Activated naive CD8-positive, alpha-beta T cell treated with anti-CD3 and anti-CD28 coated beads for 36 hours (primary cell): ENCODE data around the gene TBC1D1. TPM values are rescaled to one million over a fixed set of nuclear protein-coding genes. Genes with fewer than 3 reads are reported as not detected.

ENCODE experiments used
- DNase-seq: peaks from one replicate; pipeline ENCODE4 v3.0.0; 2021
- H3K27ac Mint-ChIP-seq: one replicate; pipeline ENCODE4 v1.8.0; 2022; ENCODE audit warnings: mild to moderate bottlenecking, moderate library complexity, mixed read lengths
- H3K27me3 Mint-ChIP-seq: one replicate; pipeline ENCODE4 v1.8.0; 2022; ENCODE audit warnings: mild to moderate bottlenecking, mixed read lengths
- H3K36me3 Mint-ChIP-seq: one replicate; pipeline ENCODE4 v1.8.0; 2021; ENCODE audit warnings: mild to moderate bottlenecking, mixed read lengths
- H3K4me1 Mint-ChIP-seq: one replicate; pipeline ENCODE4 v1.8.0; 2021; ENCODE audit warnings: mixed read lengths
- H3K4me3 Mint-ChIP-seq: one replicate; pipeline ENCODE4 v1.8.0; 2022; ENCODE audit warnings: mild to moderate bottlenecking, moderate library complexity, mixed read lengths
- H3K9me3 Mint-ChIP-seq: one replicate; pipeline ENCODE4 v1.8.0; 2022; ENCODE audit warnings: mixed read lengths
- total RNA-seq, 2 experiments: library from RNA; stranded (reverse); gene quantifications; one replicate each; pipeline ENCODE4 v1.2.3, GENCODE V29; 2021

TBC1D1 gene
- total RNA-seq, 2 experiments from 2014 or later, result 79.6 to 80.3 TPM

DNA sequence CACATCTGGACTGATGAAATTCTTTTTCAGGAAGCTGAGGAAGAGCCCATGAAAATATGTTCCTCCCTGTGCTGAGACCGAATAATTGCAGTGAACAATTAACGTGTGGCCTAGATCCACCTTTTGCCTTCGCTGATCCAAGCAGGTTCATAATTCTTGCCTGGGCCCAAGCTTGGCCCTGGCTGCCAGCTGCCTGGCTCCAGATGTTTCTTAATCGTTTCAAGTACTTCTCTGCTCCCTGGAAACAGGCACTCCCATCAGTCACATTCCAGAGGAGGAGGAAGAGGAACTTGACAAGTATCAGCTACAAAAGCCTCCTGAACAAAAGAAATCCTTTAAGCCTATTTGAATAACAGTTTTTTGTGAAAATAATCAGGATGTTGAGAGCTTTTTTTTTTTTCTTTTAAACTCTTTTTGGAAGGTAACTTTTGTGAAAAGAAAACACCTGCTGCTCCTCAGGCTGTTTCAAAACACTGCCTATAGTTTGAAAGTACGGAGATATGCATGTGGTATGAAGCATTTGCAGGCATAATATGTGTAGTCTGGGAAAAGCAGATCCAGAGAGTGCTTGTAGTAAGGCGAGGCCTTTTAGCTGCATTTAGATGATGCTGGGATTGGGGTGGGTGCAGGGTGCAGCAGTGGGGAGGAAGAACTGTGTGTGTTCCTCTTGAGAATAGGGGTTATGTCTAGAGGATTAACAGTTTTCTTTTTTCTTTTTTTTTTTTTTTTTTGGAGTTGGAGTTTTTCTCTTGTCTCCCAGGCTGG lies 223.7 kb downstream of the TBC1D1 start:
- no peak for DNase-seq
- H3K9me3 Mint-ChIP-seq, result no peaks in the 10 kb centered on the region
- H3K4me3 Mint-ChIP-seq, result no peak overlapping the region
- no peak overlapping the region for H3K27ac Mint-ChIP-seq
- H3K36me3 Mint-ChIP-seq, result peaks cover 16% of the 10 kb centered on the region
- H3K4me1 Mint-ChIP-seq, result peaks cover 2% of the 10 kb centered on the region
- H3K27me3 Mint-ChIP-seq, result no peaks in the 10 kb centered on the region

DNA sequence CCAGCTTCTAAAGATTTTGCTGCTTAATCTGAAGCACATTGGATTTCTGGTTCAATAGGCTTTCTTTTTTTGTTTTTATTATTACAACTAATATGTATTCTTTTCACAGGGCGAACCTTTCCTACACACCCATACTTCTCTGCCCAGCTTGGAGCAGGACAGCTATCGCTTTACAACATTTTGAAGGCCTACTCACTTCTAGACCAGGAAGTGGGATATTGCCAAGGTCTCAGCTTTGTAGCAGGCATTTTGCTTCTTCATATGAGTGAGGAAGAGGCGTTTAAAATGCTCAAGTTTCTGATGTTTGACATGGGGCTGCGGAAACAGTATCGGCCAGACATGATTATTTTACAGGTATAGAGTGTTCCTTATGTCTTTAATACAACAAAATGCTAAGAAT lies 224.7 kb downstream of the TBC1D1 start:
- H3K27ac Mint-ChIP-seq, result no peak overlapping the region
- H3K9me3 Mint-ChIP-seq, result no peaks in the 10 kb centered on the region
- H3K4me3 Mint-ChIP-seq, result no peak overlapping the region
- DNase-seq, result no peak
- no peaks in the 10 kb centered on the region for H3K27me3 Mint-ChIP-seq
- H3K4me1 Mint-ChIP-seq, result peaks cover 2% of the 10 kb centered on the region
- peaks cover 13% of the 10 kb centered on the region for H3K36me3 Mint-ChIP-seq

DNA sequence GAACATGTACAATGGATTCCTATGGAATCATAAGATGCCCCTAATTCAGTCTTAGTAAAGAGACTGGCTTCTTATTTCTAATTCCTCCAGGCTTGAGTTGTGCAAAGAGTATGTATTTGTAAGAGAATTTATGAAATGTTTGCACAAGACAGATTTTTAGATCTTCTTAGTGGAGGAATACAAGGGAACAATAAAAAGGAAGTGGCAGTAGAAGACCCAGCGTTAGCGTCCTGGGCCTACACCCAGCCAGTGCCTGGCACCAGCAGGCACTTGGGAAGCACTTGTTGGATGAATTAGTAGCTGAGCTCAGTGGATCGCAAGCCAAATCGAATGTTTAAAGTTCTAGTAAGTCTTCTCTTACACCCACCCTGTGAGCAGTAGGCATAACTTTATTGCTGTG lies 226.7 kb downstream of the TBC1D1 start:
- no peak overlapping the region for H3K4me3 Mint-ChIP-seq
- H3K27me3 Mint-ChIP-seq, result no peaks in the 10 kb centered on the region
- H3K36me3 Mint-ChIP-seq, result peaks cover 21% of the 10 kb centered on the region
- peaks cover 2% of the 10 kb centered on the region for H3K4me1 Mint-ChIP-seq
- DNase-seq, result no peak
- no peaks in the 10 kb centered on the region for H3K9me3 Mint-ChIP-seq
- H3K27ac Mint-ChIP-seq, result no peak overlapping the region

DNA sequence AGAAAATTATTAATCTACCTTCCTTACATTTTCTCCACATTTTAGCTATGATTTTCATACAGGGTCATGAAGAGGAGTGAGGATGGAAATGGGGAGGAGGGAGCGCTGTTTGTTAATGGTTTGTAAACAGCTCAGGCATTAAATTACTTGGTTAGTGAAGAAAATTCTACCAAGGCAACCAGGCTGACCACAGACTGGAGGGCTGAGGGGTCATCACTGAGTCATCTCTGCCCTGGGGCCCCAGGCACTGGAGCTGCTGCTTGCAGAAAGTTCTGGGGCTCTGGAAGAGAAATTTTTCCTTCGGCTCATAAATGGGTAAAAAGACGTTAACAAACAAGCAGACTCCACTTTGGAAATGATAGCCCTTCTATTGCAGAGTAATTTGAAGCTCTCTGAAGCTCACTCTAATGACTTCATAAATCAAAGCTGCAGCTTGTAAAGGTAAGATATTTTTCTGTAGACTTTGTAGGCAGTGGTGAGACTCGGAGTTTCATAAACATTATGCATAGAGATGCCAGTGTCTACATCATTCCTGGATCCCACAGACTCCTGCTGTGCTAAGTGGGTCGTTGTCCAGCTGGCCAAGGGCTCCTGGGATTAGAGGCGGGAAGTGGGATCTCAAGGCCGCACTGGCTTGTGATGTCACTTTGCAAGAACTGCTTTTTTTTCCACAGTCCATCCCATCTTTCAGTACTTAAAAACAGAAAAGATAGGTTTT lies 228.9 kb downstream of the TBC1D1 start:
- H3K4me3 Mint-ChIP-seq, result no peak overlapping the region
- no peaks in the 10 kb centered on the region for H3K27me3 Mint-ChIP-seq
- no peaks in the 10 kb centered on the region for H3K9me3 Mint-ChIP-seq
- DNase-seq, result no peak
- H3K4me1 Mint-ChIP-seq, result peaks cover 14% of the 10 kb centered on the region
- H3K36me3 Mint-ChIP-seq, result peaks cover 24% of the 10 kb centered on the region
- H3K27ac Mint-ChIP-seq, result no peak overlapping the region

DNA sequence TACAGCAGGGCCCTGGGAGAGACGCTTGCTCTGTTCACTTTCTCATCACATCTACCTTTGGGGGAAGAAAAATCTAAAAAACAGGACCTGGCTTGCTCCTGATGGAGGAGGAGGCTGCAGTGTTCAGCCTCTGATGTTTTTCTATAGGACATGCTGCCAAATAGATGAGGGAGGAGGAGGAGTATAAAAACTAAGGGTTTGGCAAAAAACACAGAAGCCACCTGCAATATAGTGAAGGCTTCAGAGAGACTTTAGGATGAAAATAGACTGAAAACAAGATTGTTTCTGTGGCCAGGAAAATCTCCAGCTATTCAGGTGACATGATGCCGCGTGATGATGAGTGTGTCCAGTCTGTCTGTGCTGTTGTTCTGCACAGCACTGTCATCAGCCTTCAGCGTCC lies 229.9 kb downstream of the TBC1D1 start:
- no peak for DNase-seq
- no peak overlapping the region for H3K4me3 Mint-ChIP-seq
- H3K27ac Mint-ChIP-seq, result no peak overlapping the region
- H3K36me3 Mint-ChIP-seq, result peaks cover 33% of the 10 kb centered on the region
- no peaks in the 10 kb centered on the region for H3K9me3 Mint-ChIP-seq
- peaks cover 16% of the 10 kb centered on the region for H3K4me1 Mint-ChIP-seq
- no peaks in the 10 kb centered on the region for H3K27me3 Mint-ChIP-seq

DNA sequence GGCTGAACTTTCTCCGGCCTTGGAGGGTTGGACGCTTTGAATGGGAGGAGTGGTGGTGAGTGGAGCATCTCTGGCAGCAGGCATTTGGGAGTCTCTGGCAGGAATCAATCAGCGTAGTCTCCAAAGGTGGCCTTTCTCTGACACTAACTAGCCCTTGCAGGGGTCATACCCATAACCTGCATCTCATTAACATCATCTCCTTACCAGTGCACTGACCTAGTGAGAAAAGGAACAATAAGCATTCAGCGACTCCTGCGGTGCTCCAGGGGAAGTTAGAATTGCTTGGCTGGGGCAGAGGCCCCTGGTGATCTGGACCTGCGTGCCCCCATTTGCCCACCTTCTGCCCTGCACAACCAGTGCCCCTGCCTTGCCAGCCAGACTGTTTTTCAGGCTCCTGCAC lies 231.2 kb downstream of the TBC1D1 start:
- H3K4me1 Mint-ChIP-seq, result peaks cover 16% of the 10 kb centered on the region
- no peaks in the 10 kb centered on the region for H3K9me3 Mint-ChIP-seq
- H3K27me3 Mint-ChIP-seq, result no peaks in the 10 kb centered on the region
- H3K27ac Mint-ChIP-seq, result no peak overlapping the region
- peaks cover 36% of the 10 kb centered on the region for H3K36me3 Mint-ChIP-seq
- no peak overlapping the region for H3K4me3 Mint-ChIP-seq
- DNase-seq, result no peak

DNA sequence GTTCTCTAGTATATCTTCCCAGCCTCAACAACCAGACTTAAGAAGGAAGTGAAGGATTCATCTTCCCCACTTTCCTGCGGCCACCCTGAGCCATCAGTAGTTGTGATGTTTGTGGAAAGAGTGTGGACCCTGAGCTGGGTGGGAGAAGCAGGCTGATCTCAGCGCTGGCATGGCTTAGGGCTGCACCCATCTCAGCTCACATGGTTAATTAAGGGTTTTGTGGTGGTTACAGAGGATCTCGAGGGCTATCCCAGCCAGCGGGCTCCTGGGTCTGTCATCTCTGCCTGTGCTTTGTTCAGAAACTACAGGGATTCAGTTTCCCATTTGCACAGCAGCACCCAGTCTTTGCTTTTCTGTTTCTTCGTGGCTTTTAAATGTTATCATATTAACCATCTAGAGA lies 232.7 kb downstream of the TBC1D1 start:
- Mint-ChIP-seq H3K4me3 (no peak overlapping the region), H3K9me3 (no peaks in the 10 kb centered on the region), H3K4me1 (peaks cover 26% of the 10 kb centered on the region), H3K36me3 (peaks cover 40% of the 10 kb centered on the region), H3K27ac (no peak overlapping the region), H3K27me3 (no peaks in the 10 kb centered on the region)
- DNase-seq, result no peak

DNA sequence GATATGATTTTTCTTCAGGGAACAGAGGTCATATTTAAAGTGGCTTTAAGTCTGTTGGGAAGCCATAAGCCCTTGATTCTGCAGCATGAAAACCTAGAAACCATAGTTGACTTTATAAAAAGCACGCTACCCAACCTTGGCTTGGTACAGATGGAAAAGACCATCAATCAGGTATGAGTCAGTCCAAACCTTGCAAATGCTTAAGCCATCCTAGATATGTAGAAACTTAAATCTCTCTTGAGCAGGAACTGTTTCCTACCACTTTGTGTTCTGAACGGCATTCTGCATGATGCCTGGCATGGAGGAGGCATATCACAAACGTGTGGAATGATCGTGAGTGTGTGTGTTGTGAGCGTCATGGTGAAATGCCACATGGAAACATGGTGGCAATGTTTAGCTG lies 234.1 kb downstream of the TBC1D1 start:
- no peak overlapping the region for H3K4me3 Mint-ChIP-seq
- no peak overlapping the region for H3K27ac Mint-ChIP-seq
- no peaks in the 10 kb centered on the region for H3K27me3 Mint-ChIP-seq
- H3K36me3 Mint-ChIP-seq, result peaks cover 43% of the 10 kb centered on the region
- H3K9me3 Mint-ChIP-seq, result peaks cover 4% of the 10 kb centered on the region
- H3K4me1 Mint-ChIP-seq, result peaks cover 40% of the 10 kb centered on the region
- DNase-seq, result no peak

DNA sequence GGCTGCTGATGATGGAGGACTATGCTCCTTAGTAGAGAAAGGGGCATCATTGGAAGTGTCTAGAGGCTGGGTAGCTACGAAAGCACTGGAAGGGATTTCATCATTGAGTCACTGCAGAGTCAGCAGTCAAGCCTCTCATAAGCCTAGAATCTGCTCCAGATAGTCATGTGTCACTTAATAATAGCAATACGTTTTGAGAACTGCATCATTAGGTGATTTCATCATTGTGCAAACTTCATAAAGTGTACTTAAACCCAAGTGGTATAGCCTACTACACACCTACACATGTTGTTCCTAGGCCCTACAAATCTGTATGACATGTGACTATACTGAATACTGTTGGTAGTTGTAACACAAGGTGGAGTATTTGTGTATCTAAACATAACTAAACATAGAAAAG lies 234.9 kb downstream of the TBC1D1 start:
- DNase-seq, result no peak
- Mint-ChIP-seq H3K9me3 (peaks cover 6% of the 10 kb centered on the region), H3K27ac (no peak overlapping the region), H3K27me3 (no peaks in the 10 kb centered on the region), H3K4me1 (peaks cover 48% of the 10 kb centered on the region), H3K4me3 (no peak overlapping the region), H3K36me3 (peaks cover 46% of the 10 kb centered on the region)

DNA sequence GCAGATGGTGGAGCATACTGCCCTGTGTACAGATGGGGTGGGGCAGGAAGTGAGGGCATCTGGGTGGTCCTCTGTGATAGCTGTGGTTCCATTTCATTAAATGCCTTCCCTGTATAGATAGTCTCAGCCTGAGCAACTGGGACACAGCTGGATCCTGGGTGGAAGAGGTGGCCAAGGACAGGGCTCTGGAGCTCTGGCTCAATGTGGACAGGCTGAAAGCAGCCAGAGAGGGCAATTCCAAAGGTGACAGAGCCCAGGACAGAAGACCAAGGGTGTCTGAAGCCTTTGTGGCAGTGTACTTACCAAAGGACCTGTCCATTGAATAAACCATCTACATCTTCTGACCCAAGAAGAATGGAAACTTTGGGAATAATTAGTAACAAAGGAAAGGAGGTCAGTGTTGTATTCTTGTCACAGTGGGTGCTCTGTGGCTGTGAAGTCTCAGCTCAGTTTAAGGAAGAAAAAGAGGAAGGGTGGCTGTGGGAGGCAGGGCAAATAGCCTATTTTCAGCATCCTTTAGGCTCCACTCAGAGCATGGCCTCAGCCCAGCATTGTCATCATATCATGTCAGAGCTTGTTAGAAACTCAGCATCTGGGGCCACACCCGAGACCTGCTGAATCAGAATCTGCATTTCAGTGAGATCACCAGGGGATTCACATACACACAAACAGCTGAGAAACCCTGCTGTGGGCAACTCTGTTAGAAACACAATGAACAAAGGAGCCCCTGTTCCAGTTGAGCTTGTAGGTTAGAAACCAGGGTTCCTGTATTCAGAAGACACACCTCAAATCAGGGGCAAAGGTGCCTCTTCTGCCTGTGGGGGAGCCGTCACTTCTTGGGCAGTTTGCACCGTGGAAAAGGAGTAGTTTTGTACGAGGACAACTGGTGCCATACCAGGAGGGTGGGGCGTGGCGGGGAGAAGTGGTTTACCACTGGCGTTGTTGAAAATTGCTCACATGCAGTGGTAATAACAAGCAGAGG lies 237.9 kb downstream of the TBC1D1 start:
- no peak overlapping the region for H3K4me3 Mint-ChIP-seq
- peaks cover 6% of the 10 kb centered on the region for H3K9me3 Mint-ChIP-seq
- peaks cover 53% of the 10 kb centered on the region for H3K36me3 Mint-ChIP-seq
- H3K27me3 Mint-ChIP-seq, result no peaks in the 10 kb centered on the region
- H3K4me1 Mint-ChIP-seq, result peaks cover 65% of the 10 kb centered on the region
- DNase-seq, result peak; percentile 69
- H3K27ac Mint-ChIP-seq, result peak overlapping the region; percentile 80

DNA sequence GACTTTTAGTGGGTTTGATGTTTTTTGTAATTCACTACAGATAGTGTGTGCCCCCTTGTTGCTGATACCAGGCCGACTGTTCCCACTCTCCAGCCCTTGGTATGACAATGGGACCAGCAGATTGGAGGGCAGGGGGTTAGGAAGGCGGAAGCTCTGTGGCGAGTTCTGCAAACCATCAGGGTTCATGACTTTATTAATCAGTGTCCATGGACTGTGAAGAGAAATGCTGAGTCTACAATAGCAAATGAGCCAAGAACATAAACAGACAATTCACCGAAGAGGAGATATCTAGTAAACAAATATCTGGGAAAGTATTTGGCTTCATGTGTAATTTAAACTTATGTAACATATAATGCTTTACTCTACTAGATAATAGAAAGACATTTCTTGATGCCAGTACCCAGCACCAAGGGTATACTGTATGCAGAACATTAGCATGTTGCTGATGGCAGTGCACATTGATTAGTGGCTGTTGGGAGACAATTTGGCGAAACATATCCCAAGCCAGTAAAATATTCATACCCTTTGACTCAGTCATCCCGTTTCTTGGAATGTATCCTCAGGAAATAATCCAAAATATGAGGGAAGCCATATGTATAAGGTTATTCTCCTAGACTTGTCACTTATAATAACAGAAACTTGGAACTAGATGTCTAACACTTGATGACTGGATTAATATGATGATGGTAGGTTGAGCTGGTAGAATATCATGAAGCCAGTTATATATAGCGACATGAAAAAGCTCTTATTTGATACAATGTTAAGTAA lies 238.8 kb downstream of the TBC1D1 start:
- H3K9me3 Mint-ChIP-seq, result peaks cover 6% of the 10 kb centered on the region
- peaks cover 65% of the 10 kb centered on the region for H3K4me1 Mint-ChIP-seq
- DNase-seq, result no peak
- H3K27me3 Mint-ChIP-seq, result no peaks in the 10 kb centered on the region
- H3K4me3 Mint-ChIP-seq, result peak overlapping the region; percentile 20
- H3K36me3 Mint-ChIP-seq, result peaks cover 57% of the 10 kb centered on the region
- H3K27ac Mint-ChIP-seq, result peak overlapping the region; percentile 80

DNA sequence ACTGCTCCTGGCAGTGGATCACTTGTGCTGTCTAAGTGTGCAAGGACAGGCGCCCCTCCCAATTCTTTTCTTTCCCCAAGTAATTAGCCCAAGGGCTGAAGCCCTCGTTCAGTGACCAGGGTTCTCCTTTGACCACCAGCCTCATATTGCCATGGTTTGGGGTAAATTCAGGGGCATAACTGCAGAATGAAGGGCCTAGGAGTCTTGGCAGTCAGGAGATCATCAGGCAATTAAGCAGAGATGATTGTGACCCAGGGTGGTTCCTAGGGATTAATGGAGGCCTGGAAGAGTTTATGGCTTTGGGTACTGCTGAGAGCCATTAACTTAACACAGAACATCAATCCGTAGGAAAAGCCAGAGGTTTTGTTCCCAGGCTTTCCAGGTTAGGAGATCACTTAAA lies 240.0 kb downstream of the TBC1D1 start:
- Mint-ChIP-seq H3K36me3 (peaks cover 48% of the 10 kb centered on the region), H3K4me1 (peaks cover 63% of the 10 kb centered on the region), H3K9me3 (peaks cover 6% of the 10 kb centered on the region), H3K4me3 (no peak overlapping the region), H3K27ac (peak overlapping the region; percentile 89), H3K27me3 (no peaks in the 10 kb centered on the region)
- DNase-seq, result no peak

DNA sequence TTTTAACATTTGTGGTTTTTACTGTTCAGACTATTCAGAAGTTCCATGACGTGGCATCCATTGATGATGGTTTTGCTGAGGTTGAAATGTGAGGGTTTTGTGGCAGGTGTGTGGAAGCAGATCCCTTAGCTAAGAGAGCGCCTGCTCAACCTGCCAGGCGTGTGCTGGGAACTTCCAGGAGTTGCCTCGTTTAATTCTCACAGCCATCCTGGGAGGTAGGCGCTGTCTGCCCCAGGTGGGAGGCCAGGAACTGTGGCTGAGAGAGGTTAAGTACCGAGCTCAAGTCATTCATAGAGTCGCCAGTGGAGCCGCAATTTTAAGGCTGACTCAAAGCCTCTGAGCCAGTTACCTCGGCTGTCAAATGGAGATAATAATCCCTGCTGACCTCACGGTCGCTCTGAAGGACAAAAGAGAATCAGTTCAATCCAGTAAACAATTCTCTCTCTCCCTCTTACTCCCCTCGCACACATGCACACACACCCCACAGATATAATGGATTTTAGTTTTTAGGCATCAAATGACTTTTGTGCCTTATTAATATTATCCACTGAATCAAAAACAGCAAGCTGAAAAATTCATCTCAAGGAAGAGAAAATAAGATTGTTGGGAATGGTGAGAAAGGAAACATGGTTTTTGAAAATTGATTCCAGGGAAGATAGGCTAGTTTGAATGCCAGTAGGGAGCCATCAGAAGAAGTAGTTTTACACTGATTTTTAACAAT lies 240.6 kb downstream of the TBC1D1 start:
- peak; percentile 79 for DNase-seq

More for the DNA sequence above, 240.6 kb downstream of the TBC1D1 start:
- peaks cover 63% of the 10 kb centered on the region for H3K4me1 Mint-ChIP-seq
- peaks cover 6% of the 10 kb centered on the region for H3K9me3 Mint-ChIP-seq
- H3K36me3 Mint-ChIP-seq, result peaks cover 44% of the 10 kb centered on the region
- H3K27me3 Mint-ChIP-seq, result no peaks in the 10 kb centered on the region
- peak overlapping the region; percentile 89 for H3K27ac Mint-ChIP-seq
- H3K4me3 Mint-ChIP-seq, result peak overlapping the region; percentile 65
